Upper lobe of left lung (tissue), 6 donors: ENCODE results near the gene BBS4. TPM values are rescaled to one million over a fixed set of nuclear protein-coding genes. Genes with fewer than 3 reads are reported as not detected.

Experiments
- ATAC-seq, 2 donors: fragments of 200-7000 bp; cut with Tn5 transposase; one replicate each; pipeline ENCODE4 v1.9.1; 2022; ENCODE audit warnings: mild to moderate bottlenecking in 2 of 2, moderate library complexity in 2 of 2; ENCODE audit not compliant: low FRiP score in 2 of 2
- DNase-seq, 2 donors: peaks; one replicate each; pipeline ENCODE4 v3.0.0-alpha.2; 2019 to 2020
- H3K27ac ChIP-seq, 4 donors: fragments of 200-600 bp; sonication (generic); one replicate each; pipeline ENCODE4 v1.5.1; 2016 to 2019
- H3K27me3 ChIP-seq, 4 donors: fragments of 200-600 bp; sonication (generic); one replicate each; pipeline ENCODE4 v1.5.1; 2017 to 2019
- H3K36me3 ChIP-seq, 4 donors: fragments of 200-600 bp; sonication (generic); one replicate each; pipeline ENCODE4 v1.5.1; 2016 to 2019
- H3K4me1 ChIP-seq, 4 donors: fragments of 200-600 bp; sonication (generic); one replicate each; pipeline ENCODE4 v1.5.1; 2018 to 2019
- H3K4me3 ChIP-seq, 4 donors: fragments of 200-600 bp; sonication (generic); one replicate each; pipeline ENCODE4 v1.5.1; 2017 to 2019; ENCODE audit warnings: mild to moderate bottlenecking in 2 of 4, moderate library complexity in 1 of 4
- H3K9me3 ChIP-seq, 4 donors: fragments of 200-600 bp; sonication (generic); one replicate each; pipeline ENCODE4 v1.5.1; 2018 to 2019
- EP300 ChIP-seq, 4 donors: sonication (generic); formaldehyde crosslinking; IDR thresholded peaks; one replicate each; pipeline ENCODE4 v1.5.1; 2017; ENCODE audit warnings: antibody characterized with exemption in 4 of 4, control low read depth in 2 of 4
- POLR2A ChIP-seq, 4 donors: fragments of 450-650 bp; IDR thresholded peaks; one replicate each; pipeline ENCODE4 v1.5.1; 2016 to 2017; ENCODE audit warnings: antibody characterized with exemption in 4 of 4, mild to moderate bottlenecking in 2 of 4
- POLR2AphosphoS5 ChIP-seq, 2 donors: sonication (generic); formaldehyde crosslinking; IDR thresholded peaks; one replicate each; pipeline ENCODE4 v1.5.1; 2017; ENCODE audit warnings: antibody characterized with exemption in 2 of 2
- WGBS, 2 donors: methylation state at CpG; one replicate each; pipeline ENCODE4 v1.1.5; 2017 to 2018; 5-methylcytosine and 5-hydroxymethylcytosine counted together
- total RNA-seq, 6 donors: library from RNA; depleted of rRNA in 4 of 6; stranded (reverse); fragments of >200 nt in 4 of 6; gene quantifications; one replicate each; pipeline versions ENCODE4 v1.1.0 to v1.2.1, GENCODE V29; 2016 to 2021
- TF ChIP-seq, protein P1 (sequence below), 6 experiments: fragments of 450-650 bp in 4 of 6; fragments of 200-600 bp in 2 of 6; sonication (generic) in 2 of 6; IDR thresholded peaks; one replicate each; pipeline ENCODE4 v1.5.1; 2016 to 2019; ENCODE audit warnings: antibody characterized with exemption in 6 of 6
- donor health status: DM: no; HTN: no; CAD: no; lungs with moderate emphysema.
- donor health status: DM: no; HTN: yes; CAD: no; lungs with severe emphysema.

The BBS4 gene
- total RNA-seq, 6 donors from 2014 or later: 16.3 to 78.6 (median 27.7) TPM

DNA sequence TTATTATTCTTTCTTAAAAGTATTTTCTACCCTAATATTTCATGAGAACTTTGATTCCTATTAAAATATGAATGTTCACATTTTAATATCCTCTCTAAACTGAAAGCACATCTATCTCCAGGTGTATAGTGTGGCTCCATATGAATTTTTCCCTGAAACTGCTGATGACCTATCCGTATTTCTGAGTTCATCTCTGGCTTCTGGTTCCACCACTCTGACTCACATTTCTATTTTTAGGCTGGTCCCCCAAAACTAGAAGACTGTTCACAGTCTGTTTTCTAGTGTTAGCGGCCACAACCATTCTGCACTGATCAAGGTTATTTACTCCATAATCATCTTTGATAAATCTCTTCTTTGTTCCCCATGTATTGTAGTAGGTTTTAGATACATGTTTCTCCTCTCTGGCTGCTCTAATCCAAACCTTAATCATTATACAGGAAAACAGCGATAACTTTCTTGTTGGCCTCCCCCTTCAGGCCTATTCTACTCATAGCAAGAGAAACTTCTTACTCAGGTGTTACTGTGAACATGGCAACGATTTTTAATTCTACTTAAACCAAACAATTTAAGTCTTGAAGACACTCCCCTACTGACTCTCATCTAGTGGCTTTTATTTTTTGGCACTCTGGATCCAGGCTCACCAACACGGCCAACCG, 84.8 kb downstream of the BBS4 start:
- WGBS, 2 donors: 85 to 89% methylated on average over 6 of the region's 6 CpGs
- H3K36me3 ChIP-seq: peaks cover 8 to 83% (median 65%) of the 10 kb centered on the region in 4 donors
- no peak for ATAC-seq

DNA sequence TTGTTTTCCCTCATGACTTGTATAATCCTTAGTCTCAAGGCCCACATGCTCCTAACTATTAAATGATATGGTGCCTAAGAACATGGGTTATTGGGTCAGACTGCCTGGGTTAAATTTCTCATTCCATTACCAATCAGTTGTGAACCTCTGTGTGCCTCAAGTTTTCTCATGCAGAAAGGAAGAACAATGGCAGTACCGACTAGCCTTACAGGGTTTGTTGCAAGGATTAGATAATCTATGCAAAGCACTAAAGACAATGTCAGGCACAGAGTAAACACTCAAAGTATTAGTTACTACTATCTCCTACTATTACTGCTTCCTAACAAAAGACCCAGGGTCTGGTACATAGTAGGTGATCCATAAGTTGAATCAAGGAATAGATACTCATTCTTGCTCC, 85.3 kb downstream of the BBS4 start:
- no peak overlapping the region for H3K4me3 ChIP-seq
- 67 to 82% methylated on average over 1 of the region's 1 CpG for WGBS, 2 donors
- no peak for DNase-seq
- peaks cover 0 to 8% (median 4%) of the 10 kb centered on the region in 4 donors for H3K9me3 ChIP-seq
- ATAC-seq: no peak
- H3K36me3 ChIP-seq: peaks cover 8 to 78% (median 61%) of the 10 kb centered on the region in 4 donors
- no peak overlapping the region for H3K27ac ChIP-seq
- peaks cover 0 to 7% (median 4%) of the 10 kb centered on the region in 4 donors for H3K4me1 ChIP-seq
- no peaks in the 10 kb centered on the region for H3K27me3 ChIP-seq
- TF ChIP-seq POLR2AphosphoS5 (IDR thresholded peaks at IDR 0.05) (no peak), POLR2A (IDR thresholded peaks at IDR 0.05) (no peak), EP300 (IDR thresholded peaks at IDR 0.05) (no peak)
- TF ChIP-seq, protein P1, sequence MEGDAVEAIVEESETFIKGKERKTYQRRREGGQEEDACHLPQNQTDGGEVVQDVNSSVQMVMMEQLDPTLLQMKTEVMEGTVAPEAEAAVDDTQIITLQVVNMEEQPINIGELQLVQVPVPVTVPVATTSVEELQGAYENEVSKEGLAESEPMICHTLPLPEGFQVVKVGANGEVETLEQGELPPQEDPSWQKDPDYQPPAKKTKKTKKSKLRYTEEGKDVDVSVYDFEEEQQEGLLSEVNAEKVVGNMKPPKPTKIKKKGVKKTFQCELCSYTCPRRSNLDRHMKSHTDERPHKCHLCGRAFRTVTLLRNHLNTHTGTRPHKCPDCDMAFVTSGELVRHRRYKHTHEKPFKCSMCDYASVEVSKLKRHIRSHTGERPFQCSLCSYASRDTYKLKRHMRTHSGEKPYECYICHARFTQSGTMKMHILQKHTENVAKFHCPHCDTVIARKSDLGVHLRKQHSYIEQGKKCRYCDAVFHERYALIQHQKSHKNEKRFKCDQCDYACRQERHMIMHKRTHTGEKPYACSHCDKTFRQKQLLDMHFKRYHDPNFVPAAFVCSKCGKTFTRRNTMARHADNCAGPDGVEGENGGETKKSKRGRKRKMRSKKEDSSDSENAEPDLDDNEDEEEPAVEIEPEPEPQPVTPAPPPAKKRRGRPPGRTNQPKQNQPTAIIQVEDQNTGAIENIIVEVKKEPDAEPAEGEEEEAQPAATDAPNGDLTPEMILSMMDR (IDR thresholded peaks at IDR 0.05): no peak

More for the DNA sequence above, 84.8 kb downstream of the BBS4 start:
- H3K4me3 ChIP-seq: no peak overlapping the region
- H3K9me3 ChIP-seq: peaks cover 0 to 8% (median 4%) of the 10 kb centered on the region in 4 donors
- H3K27ac ChIP-seq: no peak overlapping the region
- no peak for DNase-seq
- TF ChIP-seq EP300 (IDR thresholded peaks at IDR 0.05) (no peak), POLR2A (IDR thresholded peaks at IDR 0.05) (no peak)
- TF ChIP-seq, protein P1 (IDR thresholded peaks at IDR 0.05): no peak
- H3K27me3 ChIP-seq: no peaks in the 10 kb centered on the region
- peaks cover 0 to 5% (median 3%) of the 10 kb centered on the region in 4 donors for H3K4me1 ChIP-seq

DNA sequence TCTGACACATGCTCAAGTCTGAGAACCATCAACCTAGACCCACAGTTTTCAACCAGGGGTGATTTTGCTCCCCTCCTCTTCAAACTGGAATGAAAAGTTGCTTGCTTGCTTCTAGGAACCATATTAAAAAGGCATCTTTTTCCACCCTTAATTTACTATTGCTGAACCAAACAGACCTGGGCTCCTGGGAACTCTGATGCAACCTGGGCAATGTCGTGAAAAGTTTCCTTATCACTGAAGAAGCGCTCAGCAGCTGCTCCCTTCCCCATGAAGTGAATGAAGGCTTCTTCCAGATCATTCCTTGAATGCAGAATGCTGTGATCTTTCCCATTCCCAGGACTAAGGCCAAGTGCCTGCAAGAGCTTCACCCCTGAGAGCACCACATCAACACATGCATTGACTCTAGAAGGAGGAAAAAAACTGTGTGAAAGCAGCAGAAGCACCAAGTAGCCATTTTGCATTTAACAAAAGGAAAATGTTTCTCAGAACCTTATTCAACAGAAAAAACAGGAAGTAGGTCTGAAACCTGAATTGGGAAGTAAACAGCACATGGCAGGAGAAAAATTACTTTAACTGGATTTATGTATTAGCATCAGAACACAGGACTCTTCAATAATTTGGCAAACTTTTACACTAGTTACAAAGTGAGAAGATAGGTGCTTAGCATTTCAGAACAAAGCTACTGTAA, 88.8 kb downstream of the BBS4 start:
- no peak overlapping the region for H3K27ac ChIP-seq
- H3K4me1 ChIP-seq: peaks cover 0 to 7% (median 4%) of the 10 kb centered on the region in 4 donors
- ATAC-seq: no peak
- TF ChIP-seq POLR2AphosphoS5 (IDR thresholded peaks at IDR 0.05) (no peak), POLR2A (IDR thresholded peaks at IDR 0.05) (no peak), EP300 (IDR thresholded peaks at IDR 0.05) (no peak)
- TF ChIP-seq, protein P1 (IDR thresholded peaks at IDR 0.05): no peak
- no peaks in the 10 kb centered on the region for H3K27me3 ChIP-seq
- H3K9me3 ChIP-seq: no peaks in the 10 kb centered on the region
- no peak for DNase-seq
- WGBS, 2 donors: 69 to 80% methylated on average over 2 of the region's 2 CpGs
- no peak overlapping the region for H3K4me3 ChIP-seq
- peaks cover 4 to 64% (median 36%) of the 10 kb centered on the region in 4 donors for H3K36me3 ChIP-seq

DNA sequence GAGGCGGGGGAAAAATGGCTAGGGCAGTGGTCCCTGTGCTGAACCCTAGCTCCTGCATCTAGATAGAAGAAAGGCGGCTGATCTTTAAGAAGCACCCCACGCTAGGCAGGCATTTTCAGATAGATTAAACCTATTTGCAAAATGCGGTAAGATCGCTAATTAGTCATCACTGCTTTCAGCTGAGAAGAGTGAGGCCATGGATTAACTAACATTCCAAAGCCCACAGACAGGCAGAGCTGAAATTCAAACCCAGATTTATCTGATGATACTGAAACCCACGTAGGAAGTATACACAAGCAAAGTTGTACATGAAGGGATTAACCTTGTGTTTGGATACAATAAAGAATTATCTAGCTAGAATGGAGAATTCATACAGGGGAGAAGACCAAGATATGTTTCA, 92.8 kb downstream of the BBS4 start:
- DNase-seq (no peak), ATAC-seq (no peak)
- TF ChIP-seq EP300 (IDR thresholded peaks at IDR 0.05) (no peak), POLR2AphosphoS5 (IDR thresholded peaks at IDR 0.05) (no peak), POLR2A (IDR thresholded peaks at IDR 0.05) (no peak)
- TF ChIP-seq, protein P1 (IDR thresholded peaks at IDR 0.05): no peak
- WGBS, 2 donors: 79 to 88% methylated on average over 6 of the region's 6 CpGs
- Histone ChIP-seq H3K27me3 (no peaks in the 10 kb centered on the region), H3K36me3 (peaks cover 4 to 33% (median 13%) of the 10 kb centered on the region in 4 donors), H3K27ac (no peak overlapping the region), H3K4me3 (no peak overlapping the region), H3K9me3 (no peaks in the 10 kb centered on the region), H3K4me1 (peaks cover 20 to 35% (median 24%) of the 10 kb centered on the region in 4 donors)
